Dermis microvascular lymphatic vessel endothelial cell (primary cell): Measurements from ENCODE around the gene WDSUB1. TPM values are rescaled to one million over a fixed set of nuclear protein-coding genes. Genes with fewer than 3 reads are reported as not detected.

Experiments used
- DNase-seq, 2 donors: peaks; one replicate each; pipeline versions ENCODE4 v3.0.0 to v3.0.0-alpha.2; 2010; ENCODE audit warnings: low read depth in 2 of 2
- total RNA-seq: library from RNA; depleted of rRNA; stranded (reverse); fragments of >200 nt; gene quantifications from 2 replicates; pipeline ENCODE4 v1.2.1, GENCODE V29; 2014

WDSUB1 gene
- total RNA-seq, 1 donor from 2014 or later = 3.7 TPM

GRCh38 chr2:159225025-159226016 is 61.2 kb downstream of the WDSUB1 start:
- DNase-seq = peak in 1 of 2 donors; percentile 35

DNA sequence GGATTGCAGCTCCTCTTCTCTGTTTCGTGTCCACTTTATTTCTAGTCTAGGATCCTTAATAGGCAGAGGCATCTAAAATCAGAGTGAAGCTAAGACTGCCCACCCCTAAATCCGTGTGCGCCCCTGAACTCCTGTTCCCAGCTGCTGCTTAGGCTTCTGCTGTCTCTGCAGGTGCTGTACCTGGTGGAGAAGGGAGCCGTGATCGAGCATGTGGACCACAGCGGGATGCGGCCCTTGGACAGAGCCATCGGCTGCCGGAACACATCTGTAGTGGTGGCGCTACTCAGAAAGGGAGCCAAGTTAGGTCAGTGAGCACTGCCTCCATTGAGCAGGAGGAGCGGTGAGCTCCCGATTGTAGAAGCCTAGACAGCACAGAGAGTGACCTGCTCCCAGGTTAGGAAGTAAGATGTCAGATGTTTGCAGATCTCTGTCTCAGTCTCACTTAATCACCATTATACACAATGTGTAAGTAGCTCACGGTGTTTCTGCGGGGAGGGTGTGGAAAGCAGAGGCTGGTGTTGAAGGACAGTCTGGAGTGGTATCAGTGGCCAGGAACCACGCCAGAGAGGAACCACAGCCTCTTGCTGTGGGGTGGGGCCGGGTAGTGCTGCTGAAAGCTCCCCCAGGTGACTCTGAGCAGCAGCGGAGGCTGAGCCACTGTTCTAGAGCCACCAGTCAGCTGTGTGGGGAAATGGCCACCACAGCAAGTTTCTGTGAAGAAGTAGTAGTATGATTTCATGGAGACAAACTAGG is 62.3 kb downstream of the WDSUB1 start:
- DNase-seq = no peak

DNA sequence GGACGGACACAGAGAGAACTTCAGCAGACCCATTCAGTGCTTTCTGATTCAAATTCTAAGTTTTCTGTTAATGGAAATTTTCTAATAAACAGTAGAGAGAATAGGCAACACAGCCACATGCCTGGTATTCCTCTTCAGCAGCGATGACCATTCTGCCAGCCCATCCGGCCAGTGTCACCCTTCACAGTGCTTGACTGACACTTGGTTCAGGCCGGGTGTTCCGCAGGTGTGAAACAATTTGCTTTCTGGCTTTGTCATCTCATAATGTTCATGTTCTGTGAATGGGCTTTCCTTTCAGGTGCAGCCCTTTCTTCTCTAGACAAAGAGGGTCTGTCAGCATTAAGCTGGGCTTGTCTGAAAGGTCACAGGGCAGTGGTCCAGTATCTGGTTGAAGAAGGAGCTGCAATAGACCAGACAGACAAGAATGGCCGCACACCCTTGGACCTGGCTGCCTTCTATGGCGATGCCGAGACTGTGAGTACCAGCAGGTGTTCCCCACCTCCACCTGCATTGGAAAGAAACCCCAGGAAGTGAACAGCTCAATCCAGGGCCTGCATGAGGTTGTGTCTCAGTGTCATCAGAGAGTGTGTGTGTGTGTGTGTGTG is 67.0 kb downstream of the WDSUB1 start:
- DNase-seq = no peak

DNA sequence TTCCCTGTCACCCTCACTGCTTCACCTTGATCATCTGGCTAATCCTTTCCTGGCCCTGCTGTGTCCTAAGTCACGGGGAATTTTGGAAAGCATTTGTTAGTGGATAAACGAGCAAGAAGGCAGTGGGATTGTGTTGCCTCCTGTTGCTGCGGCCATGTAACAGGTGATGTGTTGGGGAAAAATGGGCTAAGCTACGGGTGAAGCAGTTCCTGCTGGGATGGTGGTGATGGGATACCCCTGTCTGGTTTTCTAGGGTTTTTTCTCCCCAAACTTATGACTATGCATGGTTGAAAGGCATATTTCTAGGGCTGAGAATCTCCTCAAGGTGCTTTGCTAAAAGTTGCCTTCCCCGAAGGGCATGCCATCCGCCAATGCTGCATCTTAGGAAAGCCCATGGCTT is 68.1 kb downstream of the WDSUB1 start:
- DNase-seq = no peak

GRCh38 chr2:159217676-159218075 is 68.8 kb downstream of the WDSUB1 start:
- no peak for DNase-seq

- DNase-seq = no peak
Measured at GRCh38 chr2:159215116-159215515, 71.4 kb downstream of the WDSUB1 start.

DNA sequence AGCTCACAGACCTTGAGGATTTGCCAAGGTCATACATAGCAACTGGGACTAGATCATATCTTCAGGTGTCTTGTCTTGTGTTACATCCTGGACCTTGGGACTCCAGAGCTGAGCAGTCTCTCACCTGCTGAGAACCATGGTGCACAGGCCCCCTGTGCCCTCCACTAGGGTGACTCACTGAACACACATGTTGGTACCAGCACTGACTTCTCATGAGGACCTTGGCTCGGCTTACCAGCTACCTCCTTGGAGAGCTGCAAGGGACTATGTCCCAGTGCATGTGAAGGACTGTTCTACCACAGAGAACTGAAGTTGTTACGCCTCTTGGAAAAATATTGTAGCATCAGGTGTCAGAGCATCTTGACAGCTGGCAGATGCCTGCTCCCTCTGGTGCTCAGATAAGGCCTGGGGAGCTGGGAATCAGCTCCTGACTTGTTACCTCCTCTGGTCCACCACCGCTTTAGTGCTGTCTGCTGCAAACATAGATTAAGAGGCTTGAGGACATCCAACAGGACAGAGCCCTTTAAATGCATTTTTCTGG is 72.1 kb downstream of the WDSUB1 start:
- DNase-seq = no peak

DNA sequence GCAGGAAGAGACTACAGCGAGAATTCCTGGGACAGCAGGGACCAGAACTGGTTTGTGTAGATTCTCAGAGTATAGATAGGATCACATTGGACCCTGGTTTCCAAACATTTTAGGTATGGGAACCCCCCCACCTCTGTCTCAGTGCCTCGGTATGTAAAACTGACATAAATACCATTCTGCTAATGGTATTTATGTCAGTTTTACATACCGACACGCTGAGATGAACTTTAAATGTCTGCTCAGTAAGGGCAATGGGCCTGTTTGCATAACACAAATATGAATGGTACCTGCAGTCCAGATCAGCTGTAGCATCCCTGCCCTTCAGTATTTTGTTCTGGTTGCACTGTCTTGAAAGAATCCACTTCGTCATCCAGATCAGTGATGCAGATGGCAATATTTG is 73.2 kb downstream of the WDSUB1 start:
- no peak for DNase-seq

DNA sequence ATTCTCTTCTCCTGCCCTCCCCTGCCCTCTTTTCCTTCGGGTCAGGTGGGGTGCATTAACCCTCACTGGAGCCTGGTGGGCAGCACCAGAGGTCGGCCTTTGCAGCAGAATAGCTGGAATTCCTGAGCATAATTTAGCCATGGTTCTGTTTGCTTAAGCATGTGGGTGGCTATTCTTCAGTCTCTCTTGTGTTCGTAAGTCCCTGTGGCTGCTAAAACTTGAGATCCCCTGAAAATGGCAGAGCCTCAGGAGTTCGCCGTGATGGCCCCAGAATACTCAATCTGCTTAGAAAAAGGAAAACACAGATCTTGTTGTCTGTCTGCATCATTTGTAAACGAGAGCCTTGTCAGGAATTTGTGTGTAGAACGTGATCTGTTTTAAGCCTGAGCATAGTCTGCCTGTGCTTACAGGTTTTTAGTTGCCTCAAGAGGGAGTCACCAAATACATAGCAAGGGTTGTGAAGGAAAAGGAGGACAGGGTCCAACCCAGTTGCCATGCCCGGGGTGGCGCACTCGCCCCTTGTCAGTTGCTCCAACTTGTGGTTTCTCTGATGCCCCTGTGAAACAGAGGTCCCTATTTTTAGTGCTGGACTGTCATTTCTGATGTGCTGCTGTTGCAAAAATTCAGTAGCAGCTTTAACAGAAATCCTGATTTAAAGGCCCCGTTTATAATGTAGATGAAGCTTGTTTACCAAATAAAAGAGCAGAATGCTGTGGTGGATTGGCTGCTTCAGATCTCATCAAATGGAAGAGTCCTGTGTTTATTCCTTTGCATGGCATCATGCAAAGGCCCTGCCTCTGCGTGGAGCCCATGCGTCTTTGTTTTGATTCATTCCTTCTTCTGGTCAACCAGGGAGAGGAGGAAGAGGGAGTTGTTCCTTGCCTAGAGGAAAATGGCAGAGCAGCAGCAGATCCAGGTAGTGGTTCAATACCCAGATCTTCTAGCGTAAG is 74.8 kb downstream of the WDSUB1 start:
- DNase-seq = no peak

GRCh38 chr2:159209341-159210306 is 76.9 kb downstream of the WDSUB1 start:
- no peak for DNase-seq

DNA sequence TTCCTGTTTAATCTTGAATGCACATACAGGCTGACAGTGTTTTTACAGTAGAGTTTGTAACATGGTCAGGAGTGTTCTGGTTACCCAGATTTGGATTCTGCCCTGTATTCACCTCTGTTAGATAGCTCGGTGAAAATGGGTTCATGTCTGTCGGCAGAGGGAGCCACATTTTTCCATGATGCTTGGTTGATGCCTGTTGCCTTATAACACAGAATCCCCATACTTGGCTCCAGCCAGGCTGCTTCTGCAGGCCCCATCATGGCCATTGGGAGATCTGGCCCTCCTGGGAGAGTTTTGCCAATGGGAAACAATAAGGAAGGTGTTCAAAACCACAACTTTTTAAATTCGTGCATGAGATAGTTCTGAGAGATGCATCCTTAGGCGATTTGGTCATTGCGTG is 78.1 kb downstream of the WDSUB1 start:
- no peak for DNase-seq

DNA sequence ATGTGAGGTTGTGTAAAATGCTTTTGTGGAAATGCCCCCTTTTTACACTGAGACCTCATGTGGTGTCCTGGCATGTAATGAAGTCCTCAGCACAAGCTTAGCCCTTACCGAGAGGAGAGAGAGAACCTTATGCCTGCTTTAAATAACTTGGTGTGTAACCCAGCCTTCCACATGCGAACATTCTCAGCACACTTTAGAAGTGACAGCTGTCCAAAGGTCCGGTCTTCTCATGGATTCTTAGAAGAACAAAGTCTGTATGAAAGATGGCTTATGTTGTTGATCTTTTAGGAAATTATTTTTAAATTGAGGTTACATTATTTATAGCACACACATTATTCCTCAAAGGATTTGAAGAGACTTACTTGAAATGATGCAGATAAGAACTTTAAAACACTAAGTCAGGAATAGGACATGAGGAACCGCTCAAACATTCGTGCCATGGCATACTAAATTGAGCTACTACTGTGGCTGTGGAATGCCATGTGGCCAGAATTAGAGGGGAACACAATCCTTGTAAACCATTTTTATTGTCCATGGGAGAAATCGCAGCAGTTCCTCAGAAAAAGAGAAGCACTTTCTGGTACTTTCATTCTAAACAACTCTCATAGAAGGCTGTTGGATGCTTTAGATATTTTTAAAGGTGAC is 79.6 kb downstream of the WDSUB1 start:
- DNase-seq = no peak

GRCh38 chr2:159204381-159205144 is 81.9 kb downstream of the WDSUB1 start:
- DNase-seq = no peak

- no peak for DNase-seq
Measured at GRCh38 chr2:159202568-159203071, 83.9 kb downstream of the WDSUB1 start.

GRCh38 chr2:159201360-159202063 is 85.0 kb downstream of the WDSUB1 start:
- no peak for DNase-seq

DNA sequence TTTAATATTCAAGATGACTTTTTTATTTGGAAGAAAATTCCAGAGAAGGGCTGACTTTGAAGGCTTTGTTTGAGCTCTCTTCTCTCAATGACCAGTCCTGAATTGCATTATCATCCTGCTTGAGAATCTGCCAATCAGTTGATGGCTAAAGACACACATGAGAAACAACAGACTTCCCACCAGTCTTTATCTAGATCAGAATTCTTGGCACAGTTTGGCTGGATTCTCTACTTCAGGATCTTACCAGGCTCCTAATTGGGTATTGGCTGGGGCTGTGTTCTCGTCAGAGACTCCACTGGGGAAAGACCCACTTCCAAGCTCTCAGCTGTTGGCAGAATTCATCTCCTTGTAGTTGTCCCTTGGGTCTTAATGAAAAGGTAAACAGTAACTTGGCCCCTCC is 86.0 kb downstream of the WDSUB1 start:
- no peak for DNase-seq

DNA sequence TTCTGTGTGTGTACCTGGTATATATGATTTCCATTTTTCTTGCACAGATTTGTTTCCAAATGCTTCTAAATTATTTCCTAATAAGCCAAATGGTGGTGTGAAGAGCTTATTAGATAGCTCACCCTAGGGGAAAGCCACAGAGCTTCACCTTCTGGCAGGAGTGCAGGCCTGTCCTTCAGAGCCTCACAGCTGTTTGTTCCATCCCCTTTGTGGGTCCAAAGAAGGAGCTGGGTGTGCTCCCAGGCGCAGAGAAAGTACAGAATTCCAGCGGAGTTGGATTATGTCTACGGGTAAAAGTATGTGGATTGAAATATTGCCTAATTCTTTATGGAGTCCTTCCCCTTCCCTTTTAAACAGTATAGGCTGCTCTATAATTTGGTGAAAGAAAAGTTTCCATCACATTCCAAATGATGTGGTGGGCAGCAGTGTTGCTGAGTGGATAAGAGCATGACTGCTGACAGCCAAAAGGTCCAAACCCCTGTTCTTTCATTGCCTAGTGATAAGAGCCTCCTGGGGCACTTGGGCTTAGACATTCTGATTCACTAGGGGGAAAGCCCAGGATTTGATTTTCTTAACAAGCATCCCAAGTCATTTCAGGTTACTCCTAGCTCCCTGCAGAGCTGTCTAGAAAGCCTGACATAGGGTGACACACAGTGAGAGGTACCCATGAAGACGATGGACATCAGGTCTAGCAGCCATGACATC is 86.6 kb downstream of the WDSUB1 start:
- DNase-seq = no peak
